GM10847 (cell line): ENCODE measurements around the gene CNGA3.

Experiments used
- POLR2A ChIP-seq: IDR thresholded peaks from 2 replicates; pipeline ENCODE4 v1.6.1; 2011; ENCODE audit not compliant: insufficient read length; ENCODE audit errors: extremely low read depth

CNGA3 gene

GRCh38 chr2:98385050-98385699, 38.9 kb downstream of the CNGA3 start:
- no peak for TF ChIP-seq POLR2A

GRCh38 chr2:98387478-98387877, 41.2 kb downstream of the CNGA3 start:
- TF ChIP-seq POLR2A, result no peak

- no peak for TF ChIP-seq POLR2A
Measured at GRCh38 chr2:98388081-98388480, 41.8 kb downstream of the CNGA3 start.

GRCh38 chr2:98388601-98389250, 42.5 kb downstream of the CNGA3 start:
- no peak for TF ChIP-seq POLR2A

GRCh38 chr2:98389251-98389605, 43.0 kb downstream of the CNGA3 start:
- no peak for TF ChIP-seq POLR2A

GRCh38 chr2:98390571-98391476, 44.6 kb downstream of the CNGA3 start:
- no peak for TF ChIP-seq POLR2A

- TF ChIP-seq POLR2A, result no peak
Measured at GRCh38 chr2:98391581-98392270, 45.5 kb downstream of the CNGA3 start.

GRCh38 chr2:98393354-98393753, 47.1 kb downstream of the CNGA3 start:
- no peak for TF ChIP-seq POLR2A

- no peak for TF ChIP-seq POLR2A
Measured at GRCh38 chr2:98394595-98395153, 48.4 kb downstream of the CNGA3 start.

GRCh38 chr2:98395977-98396376, 49.7 kb downstream of the CNGA3 start:
- TF ChIP-seq POLR2A, result no peak

GRCh38 chr2:98396745-98397355, 50.6 kb downstream of the CNGA3 start:
- no peak for TF ChIP-seq POLR2A

- TF ChIP-seq POLR2A, result no peak
Measured at GRCh38 chr2:98399140-98399539, 52.9 kb downstream of the CNGA3 start.

- no peak for TF ChIP-seq POLR2A
Measured at GRCh38 chr2:98403878-98404277, 57.6 kb downstream of the CNGA3 start.

GRCh38 chr2:98404556-98405250, 58.4 kb downstream of the CNGA3 start:
- TF ChIP-seq POLR2A, result no peak

GRCh38 chr2:98405301-98405700, 59.0 kb downstream of the CNGA3 start:
- no peak for TF ChIP-seq POLR2A

- no peak for TF ChIP-seq POLR2A
Measured at GRCh38 chr2:98408155-98408554, 61.9 kb downstream of the CNGA3 start.
